GM21423 (cell line): Measurements from ENCODE around the gene MUC4.
"Not testable (repeated sequence)": the region's sequence is repeated elsewhere in the genome, so short reads cannot be mapped to it uniquely, and the experiment has no call there.

ENCODE experiments used
- ATAC-seq: cut with Tn5 transposase; IDR thresholded peaks from one replicate; pipeline ENCODE4 v1.9.1; 2021; ENCODE audit warnings: mild to moderate bottlenecking, moderate library complexity; ENCODE audit not compliant: unreplicated experiment

The MUC4 gene

DNA sequence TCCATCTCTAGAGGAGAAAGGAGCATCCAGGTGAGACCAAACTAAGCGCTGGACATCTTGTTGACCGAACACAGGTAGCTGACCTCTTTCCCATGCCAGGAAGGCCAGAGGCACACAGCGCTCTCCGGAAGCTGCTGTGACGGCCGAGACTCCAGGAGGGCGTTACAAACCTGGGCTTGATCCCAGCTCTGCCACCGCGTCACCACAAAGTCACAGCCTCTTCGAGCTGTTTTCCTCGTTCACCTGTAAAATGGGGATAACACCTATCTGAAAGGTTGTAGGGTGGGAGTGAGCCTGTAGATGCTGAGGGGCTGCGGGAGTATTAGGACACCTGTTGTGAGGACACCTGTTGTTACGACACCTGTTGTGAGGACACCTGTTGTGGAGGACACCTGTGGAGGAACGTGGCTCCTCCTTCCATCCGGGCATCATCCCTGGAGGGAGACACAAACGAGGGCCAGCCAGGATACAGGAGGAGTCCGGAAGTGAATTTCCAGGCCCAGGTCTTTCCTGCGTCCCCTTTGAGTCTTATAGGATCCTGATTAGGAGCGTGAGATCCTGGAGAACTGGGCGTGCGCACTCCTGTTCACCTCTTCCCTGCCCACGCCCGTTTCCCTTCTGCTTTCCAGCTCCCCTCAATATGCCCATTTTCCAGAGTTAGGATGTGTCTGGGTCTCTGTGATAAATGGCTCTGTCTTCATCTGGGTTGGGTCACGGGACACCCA is 2.3 kb upstream of the MUC4 start:
- ATAC-seq = no peak

DNA sequence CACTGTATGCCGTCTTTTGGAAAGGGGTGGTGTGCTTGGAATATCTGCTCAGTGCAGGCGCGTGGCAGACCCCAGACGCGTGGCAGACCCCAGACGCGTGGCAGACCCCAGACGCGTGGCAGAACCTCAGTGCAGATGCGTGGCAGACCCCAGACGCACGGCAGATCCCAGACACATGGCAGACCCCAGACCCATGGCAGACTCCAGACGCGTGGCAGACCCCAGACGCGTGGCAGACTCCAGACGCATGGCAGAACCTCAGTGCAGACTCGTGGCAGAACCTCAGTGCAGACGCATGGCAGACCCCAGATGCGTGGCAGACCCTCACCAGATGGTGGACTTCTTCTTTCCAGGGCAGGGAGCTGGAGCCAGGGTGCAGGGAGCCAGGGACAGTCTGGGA is 637 bp upstream of the MUC4 start:
- no peak for ATAC-seq

- no peak for ATAC-seq
Observed at GRCh38 chr3:195810455-195810845, 1.3 kb downstream of the MUC4 start.

DNA sequence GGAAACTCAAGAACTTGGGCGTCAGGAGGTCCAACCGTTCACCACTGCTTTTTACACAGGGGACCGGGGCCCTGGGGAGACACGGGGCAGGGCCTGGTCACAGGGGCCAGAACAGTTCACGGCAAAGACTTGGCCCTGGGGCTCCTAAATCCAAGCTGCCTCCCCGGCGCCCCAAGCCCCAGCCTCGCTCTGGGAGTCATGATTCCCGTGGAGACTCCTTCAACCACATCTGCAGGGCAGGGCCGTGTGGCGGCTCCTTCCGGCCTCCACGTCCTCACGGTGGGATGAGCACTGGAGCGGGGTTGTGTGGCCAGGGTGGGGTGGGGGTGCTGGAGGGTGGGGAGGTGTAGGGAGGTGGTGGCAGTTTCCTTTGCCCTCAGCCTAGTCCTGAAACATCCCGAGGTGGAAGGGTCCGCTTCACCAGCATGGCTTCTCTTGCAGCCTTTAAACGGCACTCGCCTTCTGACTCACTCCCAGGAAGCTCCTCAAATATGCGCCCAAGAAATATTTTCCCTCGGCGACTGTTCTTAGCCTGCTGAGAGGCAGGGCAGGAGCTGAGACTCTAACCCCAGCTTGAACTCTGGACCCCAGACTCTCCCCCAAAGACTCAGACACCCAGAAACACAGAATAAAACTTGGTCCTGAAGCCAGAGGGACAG is 1.8 kb downstream of the MUC4 start:
- ATAC-seq = no peak

- ATAC-seq = no peak
Observed at GRCh38 chr3:195809291-195809785, 2.4 kb downstream of the MUC4 start.

DNA sequence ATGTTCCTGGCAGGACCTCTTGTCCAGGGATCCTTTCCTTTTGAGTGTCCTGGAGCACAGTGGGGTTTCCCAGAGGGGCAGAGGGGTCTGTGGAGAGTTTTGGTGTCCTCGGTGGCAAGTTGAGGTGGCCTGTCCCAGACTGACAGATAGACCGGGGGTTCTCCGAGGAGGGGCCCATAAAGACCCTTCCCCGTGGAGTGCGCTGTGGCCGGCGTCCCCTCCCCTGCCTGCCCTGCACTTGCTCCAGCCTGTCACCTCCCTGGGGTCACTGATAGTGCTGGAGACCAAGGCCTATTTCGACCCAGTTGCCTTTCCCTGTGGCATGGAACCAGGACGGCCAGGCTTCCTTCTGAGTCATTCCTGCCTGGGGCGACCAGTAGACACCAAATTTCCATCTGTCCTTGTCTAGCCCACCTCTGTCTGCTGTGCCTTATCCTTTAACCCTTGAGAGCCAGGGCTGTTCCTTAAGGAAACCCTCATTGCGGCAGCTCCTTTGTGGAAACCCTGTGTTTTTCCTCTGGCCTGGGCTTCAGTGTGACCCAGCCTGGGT is 2.9 kb downstream of the MUC4 start:
- ATAC-seq = no peak

DNA sequence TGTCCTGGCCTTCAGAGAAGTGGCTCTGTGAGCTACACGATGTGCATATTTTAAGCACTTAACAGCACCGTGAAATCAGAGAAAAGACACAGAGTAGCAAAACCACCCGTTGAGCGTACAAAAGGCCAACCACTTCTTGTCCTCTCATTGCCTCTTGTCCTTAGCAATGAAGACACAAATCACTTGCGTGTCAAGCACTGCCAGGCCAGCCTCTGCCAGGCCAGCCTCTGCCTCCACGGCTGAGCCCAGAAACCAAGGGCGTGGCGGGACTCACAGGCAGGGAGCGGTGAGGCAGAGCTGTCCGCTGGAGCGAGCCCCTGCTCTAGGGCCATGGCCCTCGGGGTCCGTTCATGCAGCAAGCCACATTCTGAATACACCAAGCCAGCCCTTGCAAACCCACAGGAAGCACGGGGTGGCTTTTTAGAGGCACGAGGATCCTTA is 4.0 kb downstream of the MUC4 start:
- ATAC-seq = no peak

GRCh38 chr3:195806916-195807231 is 4.9 kb downstream of the MUC4 start:
- no peak for ATAC-seq

DNA sequence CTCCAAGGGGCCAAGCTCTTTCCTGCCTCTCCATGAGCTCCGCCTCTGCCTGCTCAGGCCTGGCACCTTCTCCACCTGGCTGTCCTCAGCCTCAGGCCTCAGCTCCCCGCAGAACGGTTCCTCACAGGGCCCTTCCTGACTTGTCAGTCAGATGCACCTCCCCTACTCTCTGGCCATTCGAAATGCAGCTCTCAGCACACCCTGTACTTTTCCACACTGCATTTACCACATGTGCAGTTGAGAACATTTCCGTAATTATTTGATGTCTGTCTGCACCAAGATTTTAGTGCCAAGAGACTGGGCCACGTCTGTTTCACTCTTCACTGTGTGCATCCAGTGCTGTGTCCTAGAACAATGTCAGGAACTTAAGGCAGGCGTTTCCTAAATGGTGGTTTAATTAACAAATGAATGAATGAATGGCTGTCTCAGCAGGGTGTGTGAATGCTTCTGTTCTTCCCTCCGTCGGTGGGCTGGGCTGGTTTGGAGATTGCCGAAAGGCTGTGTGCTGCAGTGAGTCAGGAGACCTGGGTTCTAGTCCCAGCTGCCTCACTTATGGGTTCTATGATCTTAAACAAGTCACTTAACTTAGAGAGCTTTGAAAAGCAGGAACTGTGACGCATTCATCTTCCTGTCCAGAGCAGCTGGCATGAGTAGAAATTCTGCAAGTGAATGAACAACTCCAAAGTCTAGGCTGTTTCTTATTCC is 5.4 kb downstream of the MUC4 start:
- ATAC-seq = no peak

GRCh38 chr3:195805588-195805987 is 6.1 kb downstream of the MUC4 start:
- ATAC-seq = not testable (repeated sequence)

- no peak for ATAC-seq
Observed at GRCh38 chr3:195805181-195805580, 6.5 kb downstream of the MUC4 start.

DNA sequence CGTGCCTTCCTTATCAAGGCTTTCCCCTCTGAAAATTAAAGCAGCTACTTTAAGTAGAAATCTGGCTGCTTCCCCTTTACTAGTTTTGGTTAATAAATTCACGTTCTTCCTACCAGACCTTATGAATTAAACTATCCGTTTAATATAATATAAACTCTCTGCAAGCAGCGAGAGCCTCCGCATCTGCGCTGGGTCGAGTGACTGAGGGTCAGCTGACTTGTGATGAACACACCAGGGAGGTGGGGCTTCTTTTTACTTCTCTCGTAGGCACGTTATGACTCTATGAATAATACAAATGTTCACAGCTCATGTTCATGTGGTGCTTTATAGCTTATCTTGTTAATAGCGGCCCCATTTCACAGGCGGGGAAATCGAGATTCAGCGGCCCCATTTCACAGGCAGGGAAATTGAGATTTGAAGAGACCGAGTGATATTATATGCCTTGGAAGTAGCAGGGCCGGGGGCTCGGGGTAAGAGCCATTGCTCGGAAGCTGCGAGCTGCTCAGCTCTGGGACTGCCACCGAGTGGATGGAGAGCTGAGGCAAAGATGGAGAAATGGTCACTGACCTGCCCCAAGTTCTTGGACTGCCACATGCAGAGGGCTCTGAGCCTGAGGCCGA is 8.3 kb downstream of the MUC4 start:
- no peak for ATAC-seq

- no peak for ATAC-seq
Observed at GRCh38 chr3:195802795-195803194, 8.9 kb downstream of the MUC4 start.

- no peak for ATAC-seq
Observed at GRCh38 chr3:195802261-195802701, 9.4 kb downstream of the MUC4 start.

GRCh38 chr3:195801251-195802183 is 10.2 kb downstream of the MUC4 start:
- no peak for ATAC-seq

- ATAC-seq = no peak
Observed at GRCh38 chr3:195800240-195800639, 11.5 kb downstream of the MUC4 start.

GRCh38 chr3:195796795-195797194 is 14.9 kb downstream of the MUC4 start:
- no peak for ATAC-seq

GRCh38 chr3:195794708-195795107 is 17.0 kb downstream of the MUC4 start:
- ATAC-seq = no peak

DNA sequence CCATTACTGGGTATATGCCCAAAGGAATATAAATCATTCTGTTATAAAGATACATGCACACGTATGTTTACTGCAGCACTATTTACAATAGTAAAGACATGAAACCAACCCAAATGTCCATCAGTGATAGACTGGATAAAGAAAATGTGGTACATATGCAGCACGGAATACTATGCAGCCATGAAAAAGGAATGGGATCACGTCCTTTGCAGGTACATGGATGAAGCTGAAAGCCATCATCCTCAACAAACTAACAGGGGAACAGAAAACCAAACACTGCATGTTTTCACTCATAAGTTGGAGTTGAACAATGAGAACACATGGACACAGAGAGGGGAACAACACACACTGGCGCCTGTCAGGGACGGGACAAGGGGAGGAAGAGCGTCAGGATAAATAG is 19.1 kb downstream of the MUC4 start:
- not testable (repeated sequence) for ATAC-seq

GRCh38 chr3:195790901-195791300 is 20.8 kb downstream of the MUC4 start:
- ATAC-seq = no peak
